Epithelial cell of proximal tubule (primary cell): ENCODE data around the gene RFX8. TPM values are rescaled to one million over a fixed set of nuclear protein-coding genes. Genes with fewer than 3 reads are reported as not detected.

ENCODE experiments used
- DNase-seq: peaks from one replicate; pipeline ENCODE4 v3.0.0-alpha.2; 2011; ENCODE audit warnings: low read depth
- H3K4me3 ChIP-seq: 2 replicates; pipeline ENCODE4 v1.5.1; 2011; ENCODE audit warnings: low read depth, mild to moderate bottlenecking, low read length
- total RNA-seq: library from RNA; depleted of rRNA; stranded (reverse); fragments of >200 nt; gene quantifications from 2 replicates; pipeline ENCODE4 v1.2.3, GENCODE V29; 2015
- TF ChIP-seq, protein P1 (sequence below): conservative IDR thresholded peaks from 2 replicates; pipeline ENCODE4 v1.5.1; 2012; ENCODE audit warnings: low read depth, mild to moderate bottlenecking, low read length

Gene RFX8
- total RNA-seq, 1 donor from 2014 or later = not detected

DNA sequence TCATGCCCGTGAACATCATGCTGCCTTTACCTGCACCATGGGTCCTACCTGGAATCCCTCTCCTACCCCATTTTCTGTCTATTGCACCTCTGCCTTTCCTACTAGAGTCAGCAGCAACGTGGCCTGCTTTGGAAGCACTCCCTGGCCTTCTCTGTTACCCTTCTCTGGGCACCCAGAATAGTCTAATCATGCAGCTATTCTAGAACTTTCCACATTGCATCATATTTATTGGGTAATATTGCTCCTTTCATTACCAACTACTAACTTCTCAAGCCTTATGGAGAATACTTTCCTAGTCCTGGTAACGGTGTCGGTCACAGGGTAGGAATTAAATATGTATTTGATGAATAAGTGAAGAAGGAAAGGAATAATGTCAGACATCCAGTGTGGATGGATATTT is 54.3 kb downstream of the RFX8 start:
- DNase-seq = no peak
- TF ChIP-seq, protein P1, sequence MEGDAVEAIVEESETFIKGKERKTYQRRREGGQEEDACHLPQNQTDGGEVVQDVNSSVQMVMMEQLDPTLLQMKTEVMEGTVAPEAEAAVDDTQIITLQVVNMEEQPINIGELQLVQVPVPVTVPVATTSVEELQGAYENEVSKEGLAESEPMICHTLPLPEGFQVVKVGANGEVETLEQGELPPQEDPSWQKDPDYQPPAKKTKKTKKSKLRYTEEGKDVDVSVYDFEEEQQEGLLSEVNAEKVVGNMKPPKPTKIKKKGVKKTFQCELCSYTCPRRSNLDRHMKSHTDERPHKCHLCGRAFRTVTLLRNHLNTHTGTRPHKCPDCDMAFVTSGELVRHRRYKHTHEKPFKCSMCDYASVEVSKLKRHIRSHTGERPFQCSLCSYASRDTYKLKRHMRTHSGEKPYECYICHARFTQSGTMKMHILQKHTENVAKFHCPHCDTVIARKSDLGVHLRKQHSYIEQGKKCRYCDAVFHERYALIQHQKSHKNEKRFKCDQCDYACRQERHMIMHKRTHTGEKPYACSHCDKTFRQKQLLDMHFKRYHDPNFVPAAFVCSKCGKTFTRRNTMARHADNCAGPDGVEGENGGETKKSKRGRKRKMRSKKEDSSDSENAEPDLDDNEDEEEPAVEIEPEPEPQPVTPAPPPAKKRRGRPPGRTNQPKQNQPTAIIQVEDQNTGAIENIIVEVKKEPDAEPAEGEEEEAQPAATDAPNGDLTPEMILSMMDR = no peak
- no peak overlapping the region for H3K4me3 ChIP-seq

DNA sequence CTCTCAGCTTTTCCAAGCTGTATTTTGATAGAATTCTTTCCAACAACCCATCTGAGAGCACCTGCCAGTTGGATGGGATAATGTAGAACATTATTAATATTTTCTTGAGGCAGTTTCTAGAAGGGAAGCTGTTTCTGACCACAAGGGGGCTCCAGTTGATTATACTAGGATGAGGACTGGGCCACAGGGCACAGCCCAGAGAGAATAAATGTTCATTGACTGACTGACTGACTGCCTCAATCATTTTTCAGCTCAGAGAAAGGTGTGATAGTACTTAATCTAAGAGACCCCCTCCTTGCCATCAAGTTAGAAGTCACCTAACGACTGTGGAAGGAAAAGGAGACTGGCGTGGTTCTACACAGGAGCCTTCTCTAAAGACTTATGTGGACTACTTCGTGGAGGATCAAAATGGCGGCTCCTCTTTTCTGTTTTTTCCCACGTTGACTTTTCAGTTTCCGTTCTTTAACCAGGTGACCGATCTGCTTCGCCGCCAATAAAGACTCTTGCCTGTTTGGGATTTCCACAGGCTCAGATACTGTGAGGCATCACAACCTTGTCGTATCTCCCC is 55.7 kb downstream of the RFX8 start:
- no peak overlapping the region for H3K4me3 ChIP-seq
- no peak for DNase-seq
- TF ChIP-seq, protein P1 = peak; percentile 85

DNA sequence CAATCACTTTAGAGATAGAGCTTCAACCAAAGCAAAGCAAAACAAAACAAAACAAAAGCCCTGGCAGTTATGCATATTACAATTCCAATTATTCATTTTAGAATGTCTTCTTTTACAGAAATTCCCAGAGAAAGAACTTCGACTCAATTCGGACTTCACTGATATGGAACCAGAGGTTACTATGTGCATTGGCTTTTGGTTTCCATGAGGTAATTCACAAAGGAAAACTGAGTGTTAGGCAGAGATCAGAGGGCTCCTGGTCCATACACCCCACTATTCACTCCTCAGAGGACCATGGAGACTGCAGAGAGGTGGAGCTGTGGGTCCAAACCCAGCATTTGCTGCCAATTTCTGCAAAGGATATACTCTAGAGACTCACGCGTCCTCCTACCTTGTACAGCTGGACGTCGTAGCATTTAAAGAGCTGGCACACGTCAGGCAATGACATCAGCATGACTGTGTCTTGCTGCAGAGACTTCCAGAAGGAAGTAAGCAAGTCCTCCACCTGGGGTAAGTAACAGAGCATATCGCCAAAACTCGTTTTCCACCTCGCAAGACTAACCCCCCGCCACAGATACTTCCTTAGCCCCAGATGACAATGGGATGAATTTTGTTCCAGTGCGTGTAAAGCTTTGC is 56.3 kb downstream of the RFX8 start:
- TF ChIP-seq, protein P1 = no peak
- H3K4me3 ChIP-seq = no peak overlapping the region
- no peak for DNase-seq

DNA sequence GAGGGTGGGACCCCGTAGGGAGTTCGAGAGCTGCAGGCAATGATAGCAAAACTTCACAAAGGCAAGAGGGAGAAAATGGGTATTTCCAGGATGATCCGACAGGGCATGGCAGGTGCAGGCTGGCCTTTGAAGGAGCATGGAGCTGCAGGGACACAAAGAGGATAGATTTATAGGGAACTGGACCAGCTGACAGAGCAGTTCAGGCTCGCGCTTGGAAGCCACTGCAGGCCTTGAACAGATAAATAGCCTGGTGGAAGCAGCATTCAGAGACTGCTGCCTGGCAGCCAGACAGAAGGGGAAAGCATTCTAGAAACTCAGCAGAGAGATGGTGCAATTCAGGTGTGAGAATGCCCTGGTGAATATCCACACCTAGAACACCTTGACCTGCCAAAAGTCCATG is 58.3 kb downstream of the RFX8 start:
- no peak for DNase-seq
- no peak overlapping the region for H3K4me3 ChIP-seq
- TF ChIP-seq, protein P1 = no peak

DNA sequence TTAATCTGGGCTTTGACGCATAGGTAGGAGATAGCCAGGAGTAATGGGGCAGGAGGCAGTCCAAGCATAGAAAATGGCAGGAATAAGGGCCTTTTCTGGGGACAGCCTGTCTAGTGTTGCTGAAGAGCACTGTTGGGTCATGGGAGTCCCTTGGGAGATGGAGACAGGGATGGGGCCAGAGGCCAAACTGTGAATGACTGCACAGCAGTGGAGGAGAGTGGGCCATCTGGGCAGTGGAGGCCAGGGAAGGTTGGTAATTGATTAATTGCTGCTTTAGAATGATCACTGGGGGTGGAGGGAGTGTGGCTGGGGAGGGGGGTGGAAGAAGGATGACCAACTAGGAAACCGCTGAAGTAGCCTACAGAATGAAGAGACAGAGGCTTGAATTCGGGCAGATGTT is 59.0 kb downstream of the RFX8 start:
- H3K4me3 ChIP-seq = no peak overlapping the region
- TF ChIP-seq, protein P1 = no peak
- no peak for DNase-seq

DNA sequence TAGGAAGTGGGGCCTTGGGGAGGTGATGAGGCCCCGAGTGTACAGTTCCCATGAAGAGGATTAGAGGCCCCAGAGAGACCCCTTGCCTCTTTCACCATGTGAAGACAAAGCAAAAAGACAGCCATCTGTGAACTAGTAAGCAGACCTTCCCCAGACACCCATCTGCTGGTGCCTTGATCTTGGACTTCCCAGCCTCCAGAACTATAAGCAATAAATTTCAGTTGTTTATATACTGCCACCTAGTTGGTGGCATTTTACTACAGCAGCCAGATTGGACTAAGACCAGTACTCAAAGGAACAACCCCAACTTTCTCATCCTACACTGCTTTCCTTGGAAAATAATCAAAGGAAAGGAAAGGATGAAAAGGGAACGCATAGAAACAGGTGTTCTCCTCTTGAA is 59.7 kb downstream of the RFX8 start:
- DNase-seq = no peak
- no peak overlapping the region for H3K4me3 ChIP-seq
- TF ChIP-seq, protein P1 = no peak
